NCI-H2081 treated with DMSO at 0.1 percent for 48 hours (cell line): Measurements from ENCODE around the gene HS3ST4.
"Not testable (repeated sequence)": the region's sequence is repeated elsewhere in the genome, so short reads cannot be mapped to it uniquely, and the experiment has no call there.

Experiments used
- DNase-seq: peaks from one replicate; lab custom pipeline; 2025; lab: John Stamatoyannopoulos, UW

The HS3ST4 gene

GRCh38 chr16:25996052-25996451, 304.3 kb downstream of the HS3ST4 start:
- no peak for DNase-seq

DNA sequence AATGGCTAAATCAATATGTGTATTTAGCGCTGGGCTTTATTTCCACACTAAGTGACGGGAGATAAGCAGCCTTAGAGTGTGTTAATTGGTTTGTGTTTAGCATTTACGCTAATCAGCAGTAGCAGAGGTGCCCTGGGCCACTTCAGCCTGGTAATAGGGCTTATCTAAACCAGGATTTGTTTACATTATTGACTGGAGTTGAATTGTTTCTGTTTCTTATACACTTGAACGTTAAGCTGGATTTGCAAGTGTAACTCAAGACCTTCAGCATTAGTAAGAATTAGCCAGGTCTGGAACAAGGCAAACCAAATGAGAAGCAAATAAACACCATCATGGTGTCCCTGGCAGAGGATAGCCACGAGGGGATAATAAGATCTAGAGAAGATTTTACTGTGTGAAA, 313.6 kb downstream of the HS3ST4 start:
- DNase-seq, result no peak

- DNase-seq, result no peak
Observed at GRCh38 chr16:26012376-26012775, 320.6 kb downstream of the HS3ST4 start.

GRCh38 chr16:26015776-26016175, 324.0 kb downstream of the HS3ST4 start:
- no peak for DNase-seq

GRCh38 chr16:26016989-26017388, 325.2 kb downstream of the HS3ST4 start:
- no peak for DNase-seq

DNA sequence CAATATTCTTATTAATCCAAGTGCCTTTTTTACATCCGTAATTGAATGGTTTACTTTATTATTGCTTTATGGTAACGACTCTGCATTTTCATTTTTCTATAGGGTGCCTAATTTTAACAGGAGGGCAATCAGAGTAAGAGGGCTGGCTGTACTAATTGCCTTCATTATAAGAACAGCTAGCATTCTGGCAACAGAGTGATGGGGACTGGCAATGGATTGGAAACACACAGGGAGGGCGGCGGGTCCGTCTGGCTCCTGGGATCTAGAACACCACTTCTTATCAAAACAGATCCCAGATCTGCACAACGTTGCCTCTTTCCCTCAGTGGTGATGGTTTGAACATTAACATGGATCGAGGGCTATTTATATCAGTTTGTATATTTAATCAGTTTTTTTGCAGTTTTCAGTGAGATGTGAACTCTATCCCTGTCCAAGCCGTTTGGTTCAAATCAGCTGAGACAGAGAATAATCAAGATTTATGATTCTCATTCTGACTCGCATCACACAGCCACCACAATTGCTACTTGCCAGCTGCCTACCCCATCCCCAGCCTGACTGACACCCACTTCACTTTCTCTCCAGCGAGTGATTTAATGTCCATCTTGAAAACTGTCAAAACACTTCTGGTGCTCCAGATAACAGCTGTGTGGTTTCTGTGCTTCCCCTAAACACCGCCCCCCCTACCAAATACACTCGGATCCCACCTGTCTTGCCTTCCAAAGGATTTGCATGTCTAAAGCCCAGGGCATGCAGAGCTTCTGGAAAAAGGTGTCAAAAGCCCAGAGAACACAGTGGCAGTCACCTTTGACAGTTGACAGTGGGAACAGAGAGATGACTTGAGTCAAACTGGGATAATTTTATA, 327.9 kb downstream of the HS3ST4 start:
- DNase-seq, result no peak

- DNase-seq, result no peak
Observed at GRCh38 chr16:26026709-26027450, 335.1 kb downstream of the HS3ST4 start.

GRCh38 chr16:26031286-26031685, 339.5 kb downstream of the HS3ST4 start:
- DNase-seq, result no peak

DNA sequence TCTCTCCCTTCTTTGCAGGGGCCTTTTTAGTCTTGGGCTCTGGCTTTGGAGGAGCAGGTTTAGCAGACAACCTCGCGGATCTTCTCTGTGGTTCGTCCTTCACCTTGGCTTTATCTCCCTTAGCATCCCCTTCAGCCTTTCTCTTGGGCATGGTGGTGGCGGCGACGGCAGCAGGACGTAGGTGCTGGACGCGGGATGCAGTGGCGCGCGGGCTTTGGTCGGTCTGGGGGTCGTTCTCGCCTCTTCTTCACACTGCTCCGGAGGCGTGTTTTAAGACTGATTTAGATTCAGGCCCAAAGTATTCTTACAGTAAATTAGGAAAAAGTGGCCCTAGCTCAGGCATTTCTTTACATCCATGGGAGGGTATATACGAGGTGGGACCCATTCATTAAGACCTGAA, 340.9 kb downstream of the HS3ST4 start:
- not testable (repeated sequence) for DNase-seq

GRCh38 chr16:26041952-26042668, 350.4 kb downstream of the HS3ST4 start:
- no peak for DNase-seq

DNA sequence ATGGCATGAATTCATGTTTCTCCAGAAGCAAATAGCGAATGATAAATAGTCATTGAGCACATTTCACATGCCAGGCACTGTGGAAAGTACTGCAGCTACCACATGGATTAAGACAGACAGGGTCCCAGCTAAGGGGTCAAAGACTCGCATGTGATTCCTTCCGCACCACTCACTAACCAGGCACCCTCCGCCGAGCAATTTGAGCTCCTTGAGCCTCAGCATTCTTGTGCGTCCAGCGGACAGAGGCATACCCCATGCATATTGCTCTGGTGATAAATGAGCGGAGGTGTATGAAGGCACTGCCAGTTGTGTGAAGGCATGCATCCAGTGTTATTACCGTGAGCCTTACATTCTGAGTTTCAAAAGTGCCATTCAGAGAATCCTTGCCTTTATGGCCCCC, 358.7 kb downstream of the HS3ST4 start:
- DNase-seq, result no peak

DNA sequence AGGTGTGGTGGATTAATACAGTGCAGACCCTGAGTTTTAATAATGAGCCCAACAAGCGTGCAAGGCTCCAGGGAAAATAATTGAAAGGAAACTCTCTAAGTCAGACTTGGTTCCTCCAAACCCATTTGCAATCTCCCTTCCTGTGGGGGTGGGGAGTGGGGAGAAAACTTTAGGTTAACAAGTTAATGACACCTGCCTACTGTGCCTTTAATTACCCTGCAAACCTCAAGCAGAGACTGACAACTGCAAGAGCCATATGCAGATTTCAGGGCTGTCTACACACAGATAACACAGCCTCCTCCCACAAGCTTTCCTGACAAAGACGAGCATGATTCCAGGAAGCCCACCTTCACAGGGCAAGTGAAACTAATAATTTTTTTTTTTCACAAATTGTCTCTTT, 359.3 kb downstream of the HS3ST4 start:
- no peak for DNase-seq

- DNase-seq, result no peak
Observed at GRCh38 chr16:26053889-26054288, 362.1 kb downstream of the HS3ST4 start.

GRCh38 chr16:26058326-26058725, 366.6 kb downstream of the HS3ST4 start:
- no peak for DNase-seq

DNA sequence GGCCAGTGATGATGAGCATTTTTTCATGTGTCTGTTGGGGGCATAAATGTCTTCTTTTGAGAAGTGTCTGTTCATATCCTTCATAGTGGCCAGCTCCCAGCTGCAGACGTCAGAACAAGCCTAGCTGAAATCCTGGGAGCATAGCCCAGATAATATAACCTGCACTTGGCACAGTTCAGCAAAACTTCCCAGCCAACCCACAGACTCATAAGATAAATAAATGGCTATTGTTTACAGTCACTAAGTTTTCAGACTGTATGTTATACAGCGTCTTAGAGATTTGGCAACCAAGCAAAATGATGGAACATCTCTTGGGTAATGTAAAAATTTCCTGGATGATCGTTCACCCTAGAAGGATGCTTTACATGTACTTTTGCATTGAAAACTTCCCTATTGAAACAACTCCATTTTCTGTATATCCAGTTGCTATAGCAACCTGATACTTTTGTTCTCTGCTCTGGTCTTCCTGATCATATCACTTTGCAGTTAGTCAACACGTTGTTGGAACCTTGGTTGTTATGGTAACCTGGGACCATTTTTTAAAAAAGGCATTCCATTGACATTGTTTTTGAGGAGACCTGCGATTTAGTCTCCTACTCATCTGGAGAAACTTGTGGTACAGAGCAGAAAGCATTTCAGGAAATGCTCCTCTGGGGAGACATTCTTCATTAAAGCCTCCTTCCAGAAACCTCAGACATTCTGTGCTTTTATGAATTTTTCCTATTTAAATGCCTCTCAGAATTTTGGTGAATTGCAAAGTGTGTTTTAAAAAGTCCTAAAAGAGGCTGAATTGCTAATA, 378.7 kb downstream of the HS3ST4 start:
- DNase-seq, result no peak

GRCh38 chr16:26071101-26071866, 379.5 kb downstream of the HS3ST4 start:
- DNase-seq, result no peak

DNA sequence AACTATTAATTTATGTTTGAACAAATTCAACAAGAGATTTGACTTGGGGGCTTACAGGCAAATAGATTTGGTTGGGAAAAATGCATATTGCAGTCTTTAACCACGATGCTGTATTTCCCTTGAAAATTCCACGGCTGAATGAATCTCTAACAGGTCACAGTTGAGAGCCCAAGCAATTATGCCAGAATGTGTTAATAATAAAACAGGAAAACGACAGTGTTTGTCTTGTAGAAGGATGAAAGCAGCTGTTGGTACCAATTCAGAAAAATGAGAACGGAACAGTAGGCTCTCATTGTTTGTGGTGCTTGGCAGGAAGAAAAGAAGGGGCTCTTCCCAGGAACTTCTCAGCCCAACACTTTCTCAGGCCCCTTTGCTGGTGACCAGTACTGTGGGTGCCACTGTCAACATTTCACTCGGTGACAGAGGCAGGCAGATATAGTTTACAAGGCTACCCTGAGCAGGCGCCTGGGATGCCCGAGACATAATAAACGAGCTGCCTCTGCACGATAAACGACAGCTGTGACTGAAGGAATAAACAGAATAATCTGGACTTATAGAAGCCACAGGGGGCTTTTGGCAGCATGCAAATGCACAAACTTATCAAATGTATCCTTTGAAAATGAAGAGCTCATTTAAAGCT, 387.1 kb downstream of the HS3ST4 start:
- DNase-seq, result no peak

GRCh38 chr16:26087091-26087490, 395.3 kb downstream of the HS3ST4 start:
- no peak for DNase-seq

DNA sequence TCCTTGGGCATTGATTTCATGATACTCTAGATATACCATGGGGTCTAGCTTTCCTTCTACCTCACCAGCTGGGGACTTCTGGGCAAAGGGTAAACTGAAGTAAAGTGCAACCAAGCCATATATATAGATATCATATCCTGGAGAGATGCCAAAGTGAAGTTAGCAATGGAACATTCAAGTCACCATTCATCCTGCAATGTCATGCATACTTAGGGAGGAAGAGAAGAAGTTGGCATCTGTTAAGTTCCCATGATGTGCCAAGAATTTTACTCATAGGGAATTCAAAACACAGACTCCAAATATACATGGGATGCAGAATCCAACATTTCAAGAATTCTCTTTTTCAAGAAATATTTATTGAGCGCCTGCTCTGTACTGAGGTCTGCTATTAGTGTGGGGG, 399.8 kb downstream of the HS3ST4 start:
- no peak for DNase-seq

- DNase-seq, result not testable (repeated sequence)
Observed at GRCh38 chr16:26098206-26098605, 406.4 kb downstream of the HS3ST4 start.

GRCh38 chr16:26102369-26102768, 410.6 kb downstream of the HS3ST4 start:
- no peak for DNase-seq
